ENCODE results near the gene KLF9.

Gene KLF9

GRCh38 chr9:70413799-70414775 lies at the start of gene KLF9:
Gene KLF9, minus strand, starts transcription at chr9:70414657. Its CDS starts 1,294 bp downstream, at chr9:70413363.
- Mint-ChIP-seq H3K27ac (peak within 1 kb of the TSS; percentile 100), H3K9me3 (no peaks in the 10 kb centered on the region), H3K4me3 (peak within 1 kb of the TSS; percentile 99), H3K36me3 (no peaks in the 10 kb centered on the region), H3K27me3 (no peaks in the 10 kb centered on the region), H3K4me1 (peaks cover 31% of the 10 kb centered on the region)
- peak; percentile 76 for ATAC-seq (ENCODE audit: low read depth)
- peak; percentile 80 to 87 for DNase-seq (ENCODE audit: low spot score in 2 of 2)

GRCh38 chr9:70463877-70464276 lies 49.4 kb upstream of the KLF9 start:
- Mint-ChIP-seq H3K27me3 (peaks cover 4% of the 10 kb centered on the region), H3K4me1 (no peaks in the 10 kb centered on the region), H3K27ac (no peak overlapping the region), H3K4me3 (no peak overlapping the region), H3K9me3 (no peaks in the 10 kb centered on the region), H3K36me3 (no peaks in the 10 kb centered on the region)
- DNase-seq (ENCODE audit: low spot score in 2 of 2) (no peak), ATAC-seq (ENCODE audit: low read depth) (no peak)

- Mint-ChIP-seq H3K4me1 (no peaks in the 10 kb centered on the region), H3K4me3 (no peak overlapping the region), H3K27me3 (peaks cover 4% of the 10 kb centered on the region), H3K36me3 (no peaks in the 10 kb centered on the region), H3K9me3 (no peaks in the 10 kb centered on the region), H3K27ac (no peak overlapping the region)
- DNase-seq (ENCODE audit: low spot score in 2 of 2): no peak
- ATAC-seq (ENCODE audit: low read depth): no peak
These were observed 47.8 kb upstream of the KLF9 start for GRCh38 chr9:70462300-70462699.

DNA sequence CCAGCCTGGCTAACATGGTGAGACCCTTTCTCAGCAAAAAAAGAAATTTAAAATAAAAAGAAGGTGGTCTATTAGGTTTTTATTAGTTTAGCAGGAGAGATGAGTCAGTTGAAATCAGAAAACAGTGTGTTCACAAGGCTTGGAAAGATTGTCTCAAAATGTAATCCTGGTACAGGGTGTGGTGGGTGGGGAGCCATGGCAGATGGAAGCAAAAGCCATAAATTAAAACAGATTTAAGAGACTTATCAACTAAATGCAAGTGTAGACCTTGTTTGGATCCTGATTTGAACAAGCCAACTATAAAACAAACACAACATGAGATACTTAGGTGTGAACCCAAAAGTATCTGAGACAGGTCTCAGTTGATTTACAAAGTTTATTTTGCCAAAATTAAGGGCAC lies 42.8 kb upstream of the KLF9 start:
- H3K4me3 Mint-ChIP-seq: no peak overlapping the region
- H3K9me3 Mint-ChIP-seq: no peaks in the 10 kb centered on the region
- DNase-seq (ENCODE audit: low spot score in 2 of 2) (no peak), ATAC-seq (ENCODE audit: low read depth) (no peak)
- H3K27me3 Mint-ChIP-seq: no peaks in the 10 kb centered on the region
- no peak overlapping the region for H3K27ac Mint-ChIP-seq
- no peaks in the 10 kb centered on the region for H3K36me3 Mint-ChIP-seq
- H3K4me1 Mint-ChIP-seq: no peaks in the 10 kb centered on the region

- Mint-ChIP-seq H3K4me3 (no peak overlapping the region), H3K4me1 (no peaks in the 10 kb centered on the region), H3K36me3 (no peaks in the 10 kb centered on the region), H3K27me3 (no peaks in the 10 kb centered on the region), H3K27ac (no peak overlapping the region), H3K9me3 (no peaks in the 10 kb centered on the region)
- no peak for DNase-seq (ENCODE audit: low spot score in 2 of 2)
- no peak for ATAC-seq (ENCODE audit: low read depth)
These were observed 41.7 kb upstream of the KLF9 start for GRCh38 chr9:70455993-70456704.

DNA sequence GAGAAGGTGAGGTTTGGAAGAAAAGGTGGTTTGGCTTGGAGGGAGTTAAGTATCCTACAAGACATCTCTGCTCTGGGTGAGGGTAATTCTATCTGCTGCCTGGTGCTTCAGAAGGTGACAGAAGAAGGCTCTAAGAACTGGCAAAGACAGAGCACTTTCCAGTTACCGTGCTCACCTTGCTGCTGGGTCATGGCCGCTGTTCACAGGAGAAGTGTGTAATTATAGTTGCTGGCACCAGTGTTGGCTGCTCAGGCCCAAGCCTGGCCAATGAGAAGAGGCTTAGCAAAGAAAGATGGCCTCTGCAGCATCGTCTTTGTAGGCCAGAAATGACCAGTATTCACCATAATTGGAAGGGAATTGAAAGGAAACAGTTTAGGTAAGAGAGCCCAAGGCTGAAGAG lies 37.9 kb upstream of the KLF9 start:
- Mint-ChIP-seq H3K4me3 (no peak overlapping the region), H3K9me3 (no peaks in the 10 kb centered on the region), H3K4me1 (no peaks in the 10 kb centered on the region), H3K27ac (no peak overlapping the region), H3K36me3 (no peaks in the 10 kb centered on the region), H3K27me3 (peaks cover 1% of the 10 kb centered on the region)
- DNase-seq (ENCODE audit: low spot score in 2 of 2) (no peak), ATAC-seq (ENCODE audit: low read depth) (no peak)

DNA sequence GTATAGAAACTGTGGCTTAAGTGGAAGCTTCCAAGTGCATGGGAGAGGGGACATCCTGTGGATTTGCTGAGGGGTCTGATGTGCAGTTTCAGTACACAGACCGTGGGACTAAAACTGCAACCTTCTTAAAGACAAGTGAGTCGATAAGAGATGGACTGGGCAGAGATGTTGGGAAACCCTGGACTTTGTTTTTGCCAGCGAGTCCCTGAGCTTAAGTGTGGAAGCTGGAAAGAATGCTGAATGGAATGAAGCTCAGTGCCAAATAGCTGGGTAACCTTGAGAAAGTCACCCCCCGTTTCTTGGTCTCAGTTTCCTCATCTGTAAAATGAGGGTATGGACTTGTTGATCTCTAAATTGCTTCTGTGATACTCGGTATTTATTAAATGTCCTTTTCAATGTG lies 37.3 kb upstream of the KLF9 start:
- H3K36me3 Mint-ChIP-seq: no peaks in the 10 kb centered on the region

DNA sequence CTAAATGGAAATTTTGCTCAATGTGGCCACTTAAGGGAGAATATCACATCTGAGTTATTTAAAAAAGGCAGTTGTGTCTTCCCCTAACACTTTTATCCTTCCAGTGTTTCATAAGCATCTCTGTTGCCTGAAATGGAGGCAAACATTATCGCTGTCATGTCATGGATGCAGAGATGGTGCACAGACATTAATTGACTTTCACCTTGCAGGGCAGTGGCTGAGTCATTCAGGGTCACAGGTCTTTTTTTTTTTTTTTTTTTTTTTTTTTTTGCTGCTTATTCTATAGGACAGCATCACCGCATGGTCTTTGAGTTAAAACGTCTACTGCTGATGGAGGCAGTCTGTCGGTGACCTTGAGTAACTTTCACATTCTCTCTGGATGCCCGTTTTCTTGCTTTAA lies 36.3 kb upstream of the KLF9 start:
- no peak overlapping the region for H3K27ac Mint-ChIP-seq
- DNase-seq (ENCODE audit: low spot score in 2 of 2): no peak
- no peak for ATAC-seq (ENCODE audit: low read depth)
- H3K4me1 Mint-ChIP-seq: no peaks in the 10 kb centered on the region
- H3K36me3 Mint-ChIP-seq: no peaks in the 10 kb centered on the region
- H3K27me3 Mint-ChIP-seq: peaks cover 1% of the 10 kb centered on the region
- H3K4me3 Mint-ChIP-seq: no peak overlapping the region
- no peaks in the 10 kb centered on the region for H3K9me3 Mint-ChIP-seq

More for the DNA sequence above, 37.3 kb upstream of the KLF9 start:
- no peaks in the 10 kb centered on the region for H3K4me1 Mint-ChIP-seq
- DNase-seq (ENCODE audit: low spot score in 2 of 2) (no peak), ATAC-seq (ENCODE audit: low read depth) (no peak)
- H3K27me3 Mint-ChIP-seq: peaks cover 1% of the 10 kb centered on the region
- no peaks in the 10 kb centered on the region for H3K9me3 Mint-ChIP-seq
- no peak overlapping the region for H3K27ac Mint-ChIP-seq
- no peak overlapping the region for H3K4me3 Mint-ChIP-seq

- H3K9me3 Mint-ChIP-seq: no peaks in the 10 kb centered on the region
- DNase-seq (ENCODE audit: low spot score in 2 of 2) (no peak), ATAC-seq (ENCODE audit: low read depth) (no peak)
- peaks cover 1% of the 10 kb centered on the region for H3K27me3 Mint-ChIP-seq
- no peak overlapping the region for H3K4me3 Mint-ChIP-seq
- no peaks in the 10 kb centered on the region for H3K36me3 Mint-ChIP-seq
- no peaks in the 10 kb centered on the region for H3K4me1 Mint-ChIP-seq
- no peak overlapping the region for H3K27ac Mint-ChIP-seq
These were observed 35.0 kb upstream of the KLF9 start for GRCh38 chr9:70449461-70449860.

- no peak for ATAC-seq (ENCODE audit: low read depth)
These were observed 34.5 kb upstream of the KLF9 start for GRCh38 chr9:70448919-70449318.

GRCh38 chr9:70444904-70445303 lies 30.4 kb upstream of the KLF9 start:
- no peak for ATAC-seq (ENCODE audit: low read depth)
- H3K4me1 Mint-ChIP-seq: no peaks in the 10 kb centered on the region
- H3K27me3 Mint-ChIP-seq: peaks cover 1% of the 10 kb centered on the region
- H3K27ac Mint-ChIP-seq: no peak overlapping the region
- no peaks in the 10 kb centered on the region for H3K36me3 Mint-ChIP-seq
- no peaks in the 10 kb centered on the region for H3K9me3 Mint-ChIP-seq
- no peak overlapping the region for H3K4me3 Mint-ChIP-seq
- no peak for DNase-seq (ENCODE audit: low spot score in 2 of 2)

More at GRCh38 chr9:70448919-70449318, 34.5 kb upstream of the KLF9 start:
- Mint-ChIP-seq H3K27ac (no peak overlapping the region), H3K4me1 (no peaks in the 10 kb centered on the region), H3K4me3 (no peak overlapping the region), H3K9me3 (no peaks in the 10 kb centered on the region), H3K27me3 (peaks cover 1% of the 10 kb centered on the region), H3K36me3 (no peaks in the 10 kb centered on the region)
- no peak for DNase-seq (ENCODE audit: low spot score in 2 of 2)

DNA sequence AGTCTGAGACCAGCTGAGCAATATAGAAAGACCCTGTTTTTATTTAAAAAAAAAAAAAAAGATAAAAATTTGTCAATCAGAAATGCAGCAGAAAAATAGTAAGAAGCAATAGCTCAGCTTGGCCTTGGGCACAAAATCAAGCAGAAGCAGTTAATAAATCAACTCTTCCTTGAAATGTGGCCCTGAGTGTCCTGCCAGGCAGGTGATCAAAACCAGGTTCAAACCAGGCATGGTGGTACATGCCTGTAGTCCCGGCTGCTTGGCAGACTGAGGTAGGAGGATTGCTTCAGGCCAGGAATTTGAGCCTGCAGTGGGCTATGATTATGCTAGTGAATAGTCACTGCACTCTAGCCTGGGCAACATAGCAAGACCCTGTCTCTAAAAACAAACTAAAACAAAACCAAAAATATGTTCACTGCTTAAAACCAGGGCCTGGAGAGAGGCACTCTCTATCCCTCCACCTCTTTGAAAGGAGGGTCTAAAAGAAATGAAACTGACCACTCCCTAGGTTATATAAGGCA lies 27.9 kb upstream of the KLF9 start:
- Mint-ChIP-seq H3K27ac (no peak overlapping the region), H3K4me3 (no peak overlapping the region), H3K4me1 (peaks cover 2% of the 10 kb centered on the region), H3K36me3 (no peaks in the 10 kb centered on the region), H3K27me3 (peaks cover 7% of the 10 kb centered on the region), H3K9me3 (no peaks in the 10 kb centered on the region)
- ATAC-seq (ENCODE audit: low read depth) (no peak), DNase-seq (ENCODE audit: low spot score in 2 of 2) (no peak)

- Mint-ChIP-seq H3K4me1 (peaks cover 2% of the 10 kb centered on the region), H3K9me3 (no peaks in the 10 kb centered on the region), H3K27ac (no peak overlapping the region), H3K36me3 (no peaks in the 10 kb centered on the region), H3K27me3 (peaks cover 7% of the 10 kb centered on the region), H3K4me3 (no peak overlapping the region)
- ATAC-seq (ENCODE audit: low read depth): no peak
- no peak for DNase-seq (ENCODE audit: low spot score in 2 of 2)
These were observed 27.2 kb upstream of the KLF9 start for GRCh38 chr9:70441622-70442021.

DNA sequence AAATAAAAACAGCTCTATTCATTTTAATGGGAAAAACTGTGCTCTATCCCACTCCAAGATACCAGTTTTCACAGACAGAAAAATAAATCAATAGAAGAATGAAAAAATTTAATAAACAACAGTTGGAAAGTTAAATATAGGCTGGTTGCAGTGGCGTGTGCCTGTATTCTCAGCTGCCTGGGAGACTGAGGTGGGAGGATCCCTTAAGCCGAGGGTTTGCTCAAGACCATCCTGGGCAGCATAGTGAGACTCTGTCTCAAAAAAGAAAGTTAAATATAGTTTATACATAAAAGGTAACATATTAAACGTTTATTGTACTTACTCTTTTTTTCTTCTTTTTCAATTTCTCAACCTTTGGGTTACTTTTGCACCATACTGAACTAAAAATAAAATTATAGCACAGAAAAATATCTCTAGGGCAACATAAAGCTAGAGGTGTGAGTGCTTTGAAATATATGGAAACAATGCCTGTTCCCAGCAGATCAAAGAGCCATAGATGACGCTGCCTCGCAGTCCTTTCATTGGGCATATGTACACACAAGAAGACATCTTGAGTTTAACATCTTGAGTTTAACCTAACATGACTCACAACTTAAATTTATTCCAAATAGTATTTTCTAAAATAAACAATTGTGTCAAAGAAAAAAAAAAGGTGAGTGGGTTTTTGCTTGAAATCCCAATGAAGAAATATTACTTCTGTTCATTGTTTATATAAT lies 25.7 kb upstream of the KLF9 start:
- H3K9me3 Mint-ChIP-seq: no peaks in the 10 kb centered on the region
- no peaks in the 10 kb centered on the region for H3K36me3 Mint-ChIP-seq
- H3K27ac Mint-ChIP-seq: no peak overlapping the region
- DNase-seq (ENCODE audit: low spot score in 2 of 2) (no peak), ATAC-seq (ENCODE audit: low read depth) (no peak)
- peaks cover 2% of the 10 kb centered on the region for H3K4me1 Mint-ChIP-seq
- H3K4me3 Mint-ChIP-seq: no peak overlapping the region
- H3K27me3 Mint-ChIP-seq: peaks cover 7% of the 10 kb centered on the region

All from memory B cell (primary cell).